Measurements from ENCODE around the gene SLC29A4. TPM values are rescaled to one million over a fixed set of nuclear protein-coding genes. Genes with fewer than 3 reads are reported as not detected.
"Not testable (repeated sequence)": the region's sequence is repeated elsewhere in the genome, so short reads cannot be mapped to it uniquely, and the experiment has no call there.

SLC29A4 gene
- total RNA-seq, 1 experiment from 2014 or later: 0.56 TPM

DNA sequence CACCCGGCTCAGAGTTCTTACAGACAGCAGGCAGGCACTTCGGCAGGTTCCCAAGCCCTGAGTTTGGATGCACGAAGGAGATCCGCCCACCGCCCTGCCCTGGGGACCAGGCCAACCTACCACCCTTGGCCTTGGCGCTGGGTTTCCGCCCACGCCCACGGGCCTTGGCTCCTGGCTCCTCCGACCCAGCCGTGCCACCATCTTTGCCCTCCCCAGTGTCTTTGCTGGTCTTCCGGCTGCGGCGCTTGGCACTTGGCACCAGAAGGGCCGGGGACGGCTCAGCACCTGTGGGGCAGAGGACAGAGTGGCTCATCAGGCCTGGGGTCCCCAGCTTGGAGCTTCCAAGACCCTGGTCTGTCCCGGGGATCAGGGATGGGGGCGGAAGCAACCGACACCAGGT lies 32.1 kb downstream of the SLC29A4 start:
- BruUV-seq (replicated peaks): no TSS peak
- intact Hi-C loops (cut with micrococcal nuclease): no loop called here

DNA sequence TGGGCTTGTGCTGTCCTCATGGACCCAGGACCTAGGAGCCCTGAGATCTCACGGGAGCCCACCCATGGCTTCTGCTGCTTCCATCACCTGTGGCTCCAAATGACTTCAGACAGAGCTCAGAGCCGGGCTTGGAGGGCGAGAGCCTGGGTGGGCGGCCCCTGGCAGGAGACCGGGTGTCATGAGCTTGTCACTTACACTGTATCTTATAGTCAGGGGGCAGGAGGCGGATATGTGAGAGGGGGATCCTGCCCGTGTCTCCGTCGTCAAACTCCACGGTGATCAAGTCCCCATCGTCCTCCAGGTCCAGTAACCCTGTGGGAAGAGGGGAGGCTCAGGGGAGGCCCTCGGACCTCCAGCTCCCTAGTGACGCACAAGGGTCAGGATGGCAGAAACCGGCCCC lies 33.0 kb downstream of the SLC29A4 start:
- Mint-ChIP-seq H3K27me3 (ENCODE audit: insufficient read depth, unreplicated experiment) (no peaks in the 10 kb centered on the region), H3K4me3 (ENCODE audit: unreplicated experiment) (no peak overlapping the region), H3K9me3 (ENCODE audit: unreplicated experiment) (no peaks in the 10 kb centered on the region), H3K27ac (ENCODE audit: low read depth, unreplicated experiment) (no peak overlapping the region), H3K4me1 (ENCODE audit: insufficient read depth, unreplicated experiment) (no peaks in the 10 kb centered on the region), H3K36me3 (ENCODE audit: insufficient read depth, unreplicated experiment) (peaks cover 79% of the 10 kb centered on the region)
- DNase-seq (ENCODE audit: unreplicated experiment): no peak
- intact Hi-C loops (cut with micrococcal nuclease): no loop called here
- ChIA-PET CTCF (no interaction called here), POLR2A (no interaction called here)
- no TSS peak for BruUV-seq (replicated peaks)
- no peak for TF ChIP-seq CTCF (IDR thresholded peaks at IDR 0.05; ENCODE audit: unreplicated experiment)

More for the DNA sequence above, 32.1 kb downstream of the SLC29A4 start:
- Mint-ChIP-seq H3K4me1 (ENCODE audit: insufficient read depth, unreplicated experiment) (no peaks in the 10 kb centered on the region), H3K9me3 (ENCODE audit: unreplicated experiment) (no peaks in the 10 kb centered on the region), H3K27me3 (ENCODE audit: insufficient read depth, unreplicated experiment) (no peaks in the 10 kb centered on the region), H3K36me3 (ENCODE audit: insufficient read depth, unreplicated experiment) (peaks cover 79% of the 10 kb centered on the region), H3K27ac (ENCODE audit: low read depth, unreplicated experiment) (no peak overlapping the region), H3K4me3 (ENCODE audit: unreplicated experiment) (no peak overlapping the region)
- TF ChIP-seq CTCF (IDR thresholded peaks at IDR 0.05; ENCODE audit: unreplicated experiment): no peak
- no peak for DNase-seq (ENCODE audit: unreplicated experiment)
- CTCF ChIA-PET: no interaction called here
- POLR2A ChIA-PET: no interaction called here

DNA sequence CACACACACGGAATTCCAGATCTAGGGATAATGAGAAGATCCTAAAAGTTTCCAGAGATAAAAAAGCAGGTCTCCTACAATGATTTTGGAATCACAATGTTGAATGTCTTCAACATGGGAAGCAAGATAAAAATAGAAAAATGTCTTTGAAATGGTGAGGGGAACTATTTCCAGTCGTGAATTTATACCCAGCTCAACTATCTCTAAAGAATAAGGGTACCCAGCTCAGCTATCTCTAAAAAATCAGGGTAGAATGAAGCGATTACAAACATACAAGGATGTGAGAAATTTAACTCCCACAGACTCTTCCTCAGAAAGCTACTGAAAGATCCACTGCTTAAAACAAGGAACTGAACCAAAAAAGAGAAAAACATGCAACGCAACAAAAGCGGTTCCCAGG lies 35.9 kb downstream of the SLC29A4 start:
- DNase-seq (ENCODE audit: unreplicated experiment); CTCF ChIA-PET; H3K9me3 Mint-ChIP-seq (ENCODE audit: unreplicated experiment); POLR2A ChIA-PET; intact Hi-C loops (cut with micrococcal nuclease); BruUV-seq (replicated peaks); H3K4me3 Mint-ChIP-seq (ENCODE audit: unreplicated experiment); H3K27ac Mint-ChIP-seq (ENCODE audit: low read depth, unreplicated experiment); H3K27me3 Mint-ChIP-seq (ENCODE audit: insufficient read depth, unreplicated experiment); H3K4me1 Mint-ChIP-seq (ENCODE audit: insufficient read depth, unreplicated experiment): not testable (repeated sequence)
- peaks cover 91% of the 10 kb centered on the region for H3K36me3 Mint-ChIP-seq (ENCODE audit: insufficient read depth, unreplicated experiment)

GRCh38 chr7:5320391-5320790 lies 37.6 kb downstream of the SLC29A4 start:
- BruUV-seq (replicated peaks): no TSS peak

More at GRCh38 chr7:5320391-5320790, 37.6 kb downstream of the SLC29A4 start:
- H3K4me1 Mint-ChIP-seq (ENCODE audit: insufficient read depth, unreplicated experiment): no peaks in the 10 kb centered on the region
- ChIA-PET CTCF (interaction anchor here (0.9 kb wide), 1 partner anchor 80 kb away, joined by 3 read pairs; no protein-coding TSS in a partner anchor), POLR2A (no interaction called here)
- TF ChIP-seq CTCF (IDR thresholded peaks at IDR 0.05; ENCODE audit: unreplicated experiment): no peak
- no peaks in the 10 kb centered on the region for H3K9me3 Mint-ChIP-seq (ENCODE audit: unreplicated experiment)
- H3K36me3 Mint-ChIP-seq (ENCODE audit: insufficient read depth, unreplicated experiment): peaks cover 92% of the 10 kb centered on the region
- intact Hi-C loops (cut with micrococcal nuclease): no loop called here
- no peak for DNase-seq (ENCODE audit: unreplicated experiment)
- no peak overlapping the region for H3K4me3 Mint-ChIP-seq (ENCODE audit: unreplicated experiment)
- no peak overlapping the region for H3K27ac Mint-ChIP-seq (ENCODE audit: low read depth, unreplicated experiment)
- no peaks in the 10 kb centered on the region for H3K27me3 Mint-ChIP-seq (ENCODE audit: insufficient read depth, unreplicated experiment)
